Smooth muscle cell (in vitro differentiated cells): ENCODE results near the gene DPYD. TPM values are rescaled to one million over a fixed set of nuclear protein-coding genes. Genes with fewer than 3 reads are reported as not detected.

Experiments used
- DNase-seq: peaks from one replicate; lab custom pipeline; 2025; ENCODE audit not compliant: unreplicated experiment; lab: John Stamatoyannopoulos, UW
- H2AFZ ChIP-seq: fragments of 200-600 bp; sonication (generic); 2 replicates; pipeline ENCODE4 v1.6.0; 2016; ENCODE audit warnings: antibody characterized with exemption, low read depth, mild to moderate bottlenecking
- H3F3A ChIP-seq: fragments of 200-600 bp; sonication (generic); 2 replicates; pipeline ENCODE4 v1.6.0; 2017; ENCODE audit warnings: antibody characterized with exemption, low read depth
- H3K27ac ChIP-seq: fragments of 200-600 bp; sonication (generic); 2 replicates; pipeline ENCODE4 v1.5.1; 2016; ENCODE audit warnings: low read depth, mild to moderate bottlenecking
- H3K27me3 ChIP-seq: fragments of 200-600 bp; sonication (generic); 2 replicates; pipeline ENCODE4 v1.6.1; 2016; ENCODE audit warnings: low read depth, mild to moderate bottlenecking
- H3K36me3 ChIP-seq: fragments of 200-600 bp; sonication (generic); 2 replicates; pipeline ENCODE4 v1.5.1; 2016; ENCODE audit warnings: low read depth
- H3K4me1 ChIP-seq: fragments of 200-600 bp; sonication (generic); 2 replicates; pipeline ENCODE4 v1.5.1; 2016; ENCODE audit warnings: low read depth
- H3K4me2 ChIP-seq: fragments of 200-600 bp; sonication (generic); 2 replicates; pipeline ENCODE4 v1.6.0; 2016; ENCODE audit warnings: mild to moderate bottlenecking
- H3K4me3 ChIP-seq: fragments of 200-600 bp; sonication (generic); 2 replicates; pipeline ENCODE4 v1.5.1; 2016; ENCODE audit warnings: mild to moderate bottlenecking
- H3K79me2 ChIP-seq: fragments of 200-600 bp; sonication (generic); 2 replicates; pipeline ENCODE4 v1.6.0; 2016; ENCODE audit warnings: low read depth, mild to moderate bottlenecking
- H3K9ac ChIP-seq: fragments of 200-600 bp; sonication (generic); 2 replicates; pipeline ENCODE4 v1.6.0; 2016; ENCODE audit warnings: low read depth
- H3K9me3 ChIP-seq: fragments of 200-600 bp; sonication (generic); replicated peaks from 2 replicates; pipeline ENCODE4 v1.5.1; 2016; ENCODE audit warnings: low read depth
- H4K20me1 ChIP-seq: fragments of 200-600 bp; sonication (generic); 2 replicates; pipeline ENCODE4 v1.6.0; 2016; ENCODE audit warnings: low read depth
- WGBS: methylation state at CpG from one replicate; pipeline ENCODE4 v1.1.7; 2016; ENCODE audit warnings: low lambda C conversion rate; 5-methylcytosine and 5-hydroxymethylcytosine counted together
- polyA plus RNA-seq: library from polyadenylated mRNA; unstranded; fragments of >200 nt; fragmentation: Nextera tagmentation; extraction: Ambion mirVana; gene quantifications from 2 replicates; pipeline ENCODE4 v1.2.1, GENCODE V29; 2016
- total RNA-seq: library from RNA; depleted of rRNA; stranded (reverse); fragments of >200 nt; gene quantifications from 2 replicates; pipeline ENCODE4 v1.2.3, GENCODE V29; 2014
- TF ChIP-seq, protein P1 (sequence below): fragments of 200-600 bp; sonication (generic); IDR thresholded peaks from 2 replicates; pipeline ENCODE4 v1.5.1; 2017; ENCODE audit warnings: borderline replicate concordance, mild to moderate bottlenecking, antibody characterized with exemption; ENCODE audit not compliant: insufficient read depth, poor library complexity, severe bottlenecking

Gene DPYD
- total and polyA plus RNA-seq, 2 experiments from 2014 or later = 1.8 to 2.0 TPM

- Histone ChIP-seq H3K4me1 (no peaks in the 10 kb centered on the region), H3K9ac (no peak overlapping the region), H3K79me2 (no peaks in the 10 kb centered on the region), H3K9me3 (no peaks in the 10 kb centered on the region), H3K4me2 (no peak overlapping the region), H2AFZ (no peak overlapping the region), H3K4me3 (no peak overlapping the region), H3F3A (no peaks in the 10 kb centered on the region), H4K20me1 (no peaks in the 10 kb centered on the region), H3K36me3 (no peaks in the 10 kb centered on the region), H3K27me3 (no peaks in the 10 kb centered on the region), H3K27ac (no peak overlapping the region)
- no peak for DNase-seq
- TF ChIP-seq, protein P1, sequence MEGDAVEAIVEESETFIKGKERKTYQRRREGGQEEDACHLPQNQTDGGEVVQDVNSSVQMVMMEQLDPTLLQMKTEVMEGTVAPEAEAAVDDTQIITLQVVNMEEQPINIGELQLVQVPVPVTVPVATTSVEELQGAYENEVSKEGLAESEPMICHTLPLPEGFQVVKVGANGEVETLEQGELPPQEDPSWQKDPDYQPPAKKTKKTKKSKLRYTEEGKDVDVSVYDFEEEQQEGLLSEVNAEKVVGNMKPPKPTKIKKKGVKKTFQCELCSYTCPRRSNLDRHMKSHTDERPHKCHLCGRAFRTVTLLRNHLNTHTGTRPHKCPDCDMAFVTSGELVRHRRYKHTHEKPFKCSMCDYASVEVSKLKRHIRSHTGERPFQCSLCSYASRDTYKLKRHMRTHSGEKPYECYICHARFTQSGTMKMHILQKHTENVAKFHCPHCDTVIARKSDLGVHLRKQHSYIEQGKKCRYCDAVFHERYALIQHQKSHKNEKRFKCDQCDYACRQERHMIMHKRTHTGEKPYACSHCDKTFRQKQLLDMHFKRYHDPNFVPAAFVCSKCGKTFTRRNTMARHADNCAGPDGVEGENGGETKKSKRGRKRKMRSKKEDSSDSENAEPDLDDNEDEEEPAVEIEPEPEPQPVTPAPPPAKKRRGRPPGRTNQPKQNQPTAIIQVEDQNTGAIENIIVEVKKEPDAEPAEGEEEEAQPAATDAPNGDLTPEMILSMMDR = no peak
These were observed 194.4 kb downstream of the DPYD start for GRCh38 chr1:97726386-97726785.

DNA sequence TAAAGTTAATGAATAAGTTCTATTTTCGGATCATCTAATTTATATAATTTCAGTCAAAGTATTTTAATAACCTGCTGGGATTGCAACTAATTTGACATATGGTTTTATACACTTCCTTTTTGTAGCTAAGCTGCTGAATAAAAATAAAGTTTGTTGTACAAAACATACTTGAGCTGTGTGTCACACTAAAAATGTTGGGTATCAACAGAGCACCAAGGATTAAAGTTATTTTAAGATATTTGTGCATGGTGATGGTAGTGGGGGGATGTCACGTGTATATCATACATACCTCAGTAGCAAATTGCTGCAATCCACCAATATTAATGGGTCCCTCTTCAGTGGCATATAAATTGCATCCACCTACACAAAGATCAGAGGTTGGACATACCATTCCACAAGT is 199.6 kb downstream of the DPYD start:
- no peaks in the 10 kb centered on the region for H3K79me2 ChIP-seq
- no peak for DNase-seq
- no peaks in the 10 kb centered on the region for H3F3A ChIP-seq
- H3K4me2 ChIP-seq = no peak overlapping the region
- TF ChIP-seq, protein P1 = no peak
- H3K27me3 ChIP-seq = no peaks in the 10 kb centered on the region
- no peak overlapping the region for H3K27ac ChIP-seq
- H3K36me3 ChIP-seq = no peaks in the 10 kb centered on the region
- H3K9me3 ChIP-seq = no peaks in the 10 kb centered on the region
- WGBS = 84% methylated on average over 2 of the region's 2 CpGs
- H2AFZ ChIP-seq = no peak overlapping the region
- no peak overlapping the region for H3K4me3 ChIP-seq
- no peaks in the 10 kb centered on the region for H4K20me1 ChIP-seq
- no peaks in the 10 kb centered on the region for H3K4me1 ChIP-seq
- no peak overlapping the region for H3K9ac ChIP-seq

DNA sequence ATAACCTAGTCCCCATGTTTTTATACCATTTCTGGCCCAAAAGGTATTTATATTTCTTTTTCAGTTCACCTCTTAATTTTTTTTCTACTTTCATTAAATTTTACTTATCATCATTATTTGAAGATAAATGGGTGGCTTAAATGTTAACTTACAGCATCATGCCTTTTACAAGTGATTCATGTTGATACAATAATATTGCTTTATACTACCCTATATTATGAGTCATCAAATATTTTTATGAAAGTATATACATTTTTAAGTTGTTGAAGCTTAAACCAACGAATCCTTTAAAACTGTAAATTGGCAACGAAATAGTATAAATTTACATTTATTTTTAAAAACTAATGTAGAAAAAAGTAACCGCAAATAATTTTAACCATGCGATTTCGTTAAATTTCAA is 207.9 kb downstream of the DPYD start:
- no peaks in the 10 kb centered on the region for H3K79me2 ChIP-seq
- H3K27ac ChIP-seq = no peak overlapping the region
- 86% methylated on average over 5 of the region's 5 CpGs for WGBS
- TF ChIP-seq, protein P1 = no peak
- H4K20me1 ChIP-seq = no peaks in the 10 kb centered on the region
- H3K4me1 ChIP-seq = no peaks in the 10 kb centered on the region
- no peak for DNase-seq
- H3F3A ChIP-seq = no peaks in the 10 kb centered on the region
- no peak overlapping the region for H3K9ac ChIP-seq
- no peak overlapping the region for H3K4me2 ChIP-seq
- no peaks in the 10 kb centered on the region for H3K9me3 ChIP-seq
- H2AFZ ChIP-seq = no peak overlapping the region
- no peaks in the 10 kb centered on the region for H3K27me3 ChIP-seq
- no peaks in the 10 kb centered on the region for H3K36me3 ChIP-seq
- no peak overlapping the region for H3K4me3 ChIP-seq

- no peaks in the 10 kb centered on the region for H3K4me1 ChIP-seq
- TF ChIP-seq, protein P1 = no peak
- no peaks in the 10 kb centered on the region for H3K27me3 ChIP-seq
- H3K4me3 ChIP-seq = no peak overlapping the region
- H3K27ac ChIP-seq = no peak overlapping the region
- no peak overlapping the region for H2AFZ ChIP-seq
- no peaks in the 10 kb centered on the region for H4K20me1 ChIP-seq
- H3K9ac ChIP-seq = no peak overlapping the region
- no peaks in the 10 kb centered on the region for H3F3A ChIP-seq
- DNase-seq = no peak
- 97% methylated on average over 1 of the region's 1 CpG for WGBS
- H3K79me2 ChIP-seq = no peaks in the 10 kb centered on the region
- no peak overlapping the region for H3K4me2 ChIP-seq
- H3K36me3 ChIP-seq = no peaks in the 10 kb centered on the region
- H3K9me3 ChIP-seq = no peaks in the 10 kb centered on the region
These were observed 209.0 kb downstream of the DPYD start for GRCh38 chr1:97711858-97712257.
